ENCODE measurements around the gene NADSYN1. TPM values are rescaled to one million over a fixed set of nuclear protein-coding genes. Genes with fewer than 3 reads are reported as not detected.

Gene NADSYN1
- total RNA-seq, 1 donor: 130 TPM

DNA sequence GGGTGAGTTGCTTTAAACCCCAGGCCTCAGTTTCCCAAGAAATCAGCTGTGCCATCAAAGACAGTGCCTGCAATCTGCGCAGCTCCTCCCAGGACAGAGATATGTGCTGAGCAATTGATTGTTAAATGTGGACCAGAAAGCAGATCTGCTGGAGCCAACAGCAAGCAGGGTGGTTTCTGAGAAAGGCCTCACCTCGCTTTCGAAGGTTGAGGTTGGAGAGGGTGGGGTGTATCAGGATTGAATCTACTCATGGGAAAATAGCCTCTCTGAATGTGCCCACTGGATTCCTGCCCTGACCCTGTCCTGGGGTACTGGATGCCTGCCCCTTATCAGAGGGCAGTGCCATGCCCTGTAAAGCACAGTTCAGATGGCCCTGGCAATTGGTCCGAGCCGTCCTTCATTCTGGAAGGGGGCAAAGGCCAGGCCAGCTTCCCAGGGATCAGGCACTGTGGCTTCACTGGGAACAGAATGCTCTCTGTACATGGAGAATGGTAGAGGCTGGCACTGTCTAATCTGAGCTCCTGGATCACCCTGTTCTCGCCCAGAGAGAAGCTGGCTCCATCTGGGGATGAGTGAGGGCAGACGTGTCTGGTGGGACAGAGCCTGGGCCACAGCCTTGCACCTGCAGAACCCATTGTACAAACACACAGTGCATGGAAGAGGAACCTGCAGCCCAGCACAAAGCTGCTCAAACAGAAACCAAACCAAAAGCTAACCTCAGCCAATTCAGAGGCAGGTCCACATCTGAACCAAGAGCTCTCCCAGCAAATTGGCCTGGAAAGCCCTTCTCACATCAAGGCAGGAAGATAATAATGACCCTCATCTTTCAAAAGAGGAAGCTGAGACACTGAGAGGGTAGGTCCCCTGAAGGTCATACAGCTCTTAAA, 20.0 kb upstream of the NADSYN1 start:
- DNase-seq (ENCODE audit: low read depth in 2 of 3, low spot score in 2 of 3): no peak

DNA sequence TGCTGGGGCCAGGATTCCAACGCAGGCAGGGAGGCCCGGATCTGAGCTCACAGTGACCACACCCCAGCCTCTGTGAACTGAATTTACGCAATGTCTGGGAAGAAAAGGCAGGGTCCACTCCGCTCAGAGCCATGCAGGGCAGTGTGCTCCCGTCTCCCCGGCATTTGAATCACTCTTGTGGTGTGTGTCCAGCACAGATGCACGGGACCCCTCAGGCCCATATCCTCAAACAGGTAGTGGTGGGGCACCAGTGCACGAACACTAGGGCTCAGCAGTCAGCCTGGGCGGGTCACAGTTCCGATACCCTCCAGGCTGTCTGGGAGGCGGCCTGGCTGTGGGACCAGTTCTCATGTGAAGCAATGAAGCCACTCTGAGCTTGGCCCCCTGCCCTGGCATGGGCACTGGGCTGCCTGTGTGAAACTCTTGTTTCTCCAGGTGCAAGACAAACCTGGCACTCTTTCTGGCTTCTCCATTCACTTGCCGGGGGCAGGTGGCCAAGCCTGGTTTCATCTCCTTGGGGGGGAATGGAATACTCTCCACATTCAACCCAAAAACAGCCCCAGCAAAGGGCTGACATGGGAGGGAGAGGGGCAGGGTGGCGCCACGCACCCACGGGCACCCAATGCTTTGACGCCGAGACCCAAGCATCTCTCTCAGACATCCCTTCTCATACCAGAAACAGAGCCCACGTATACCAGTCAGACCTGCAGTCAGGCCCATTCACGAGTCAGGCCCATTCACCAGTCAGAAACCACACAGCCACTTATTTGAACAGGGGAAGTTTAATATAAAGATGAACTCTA, 19.2 kb upstream of the NADSYN1 start:
- no peak for DNase-seq (ENCODE audit: low read depth in 2 of 3, low spot score in 2 of 3)

DNA sequence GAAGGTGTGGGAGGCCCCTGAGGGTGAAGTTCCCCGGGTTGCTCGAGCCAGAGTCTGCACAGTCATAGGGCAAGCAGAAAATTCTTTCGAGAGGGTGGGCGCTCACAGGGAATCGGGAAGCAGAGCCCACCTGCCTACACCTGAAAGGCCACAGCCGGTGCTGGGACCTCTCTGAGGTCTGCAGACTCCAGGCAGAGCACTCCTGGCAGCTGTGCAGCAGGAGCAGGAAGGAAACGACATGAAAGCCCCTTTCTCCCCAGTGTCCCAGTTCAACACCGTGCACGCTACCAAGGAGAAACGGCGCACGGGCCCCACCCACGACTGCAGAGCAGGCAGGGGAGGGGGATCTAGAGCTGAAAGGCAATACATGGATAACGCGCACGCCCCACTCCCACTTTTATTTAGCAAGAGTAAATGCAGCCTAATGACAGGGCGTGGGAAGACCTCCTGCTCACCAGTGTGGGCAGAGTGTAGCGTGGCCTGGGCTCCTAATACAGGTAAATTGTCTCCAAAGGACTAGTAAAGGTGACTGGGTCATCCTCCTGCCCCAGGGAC, 18.4 kb upstream of the NADSYN1 start:
- DNase-seq (ENCODE audit: low read depth in 2 of 3, low spot score in 2 of 3): no peak

DNA sequence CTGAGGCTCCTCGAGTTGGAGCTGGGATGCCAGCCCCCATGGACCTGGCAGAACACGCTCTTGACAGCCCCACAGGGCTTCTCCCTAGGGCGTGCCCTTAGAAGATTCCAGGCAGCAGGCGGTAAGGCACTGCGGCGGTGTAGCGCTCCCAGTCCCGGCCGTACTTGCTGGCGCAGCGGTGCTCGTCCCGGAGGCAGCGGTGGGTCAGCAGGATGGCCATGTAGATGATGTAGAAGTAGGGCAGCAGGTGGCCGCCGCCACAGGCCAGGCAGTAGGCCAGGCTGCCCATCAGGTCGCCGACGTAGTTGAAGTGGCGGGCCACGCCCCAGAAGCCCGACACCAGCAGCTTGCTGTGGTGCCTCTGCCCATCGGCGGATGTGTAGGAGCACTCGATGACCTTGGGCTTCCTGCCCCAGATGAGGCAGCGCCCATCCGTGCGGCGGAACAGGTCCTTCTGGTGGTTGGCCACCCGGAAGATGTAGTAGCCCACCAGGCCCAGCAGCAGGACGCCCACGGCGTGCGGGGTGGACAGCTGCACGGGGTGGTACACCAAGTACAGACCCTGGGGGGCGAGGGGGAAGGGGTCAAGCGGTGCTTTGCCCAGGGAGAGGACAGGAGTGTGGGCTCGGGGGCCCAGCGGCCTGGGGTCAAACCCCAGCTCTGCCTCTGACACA, 17.6 kb upstream of the NADSYN1 start:
- DNase-seq (ENCODE audit: low read depth in 2 of 3, low spot score in 2 of 3): no peak

GRCh38 chr11:71436861-71437260, 16.1 kb upstream of the NADSYN1 start:
- no peak for DNase-seq (ENCODE audit: low read depth in 2 of 3, low spot score in 2 of 3)

DNA sequence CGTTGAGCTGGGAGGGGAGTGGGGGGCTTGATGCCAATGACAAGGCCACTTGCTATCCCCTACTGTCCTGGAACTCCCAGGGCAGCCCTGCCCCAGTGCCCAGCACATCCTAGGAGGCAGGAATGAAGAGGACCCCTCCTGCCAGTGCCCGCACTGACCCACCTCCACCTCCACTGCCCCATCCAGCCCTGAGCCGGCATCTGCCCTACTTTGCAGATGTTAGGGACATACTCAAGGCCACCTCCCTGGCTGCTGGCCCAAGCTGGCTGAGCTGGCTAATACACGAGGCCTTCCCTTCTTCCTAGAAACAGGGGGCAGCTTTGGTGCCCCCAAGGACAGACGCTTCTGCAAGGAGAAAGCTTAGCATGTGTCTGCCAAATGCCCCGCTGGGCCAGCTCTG, 15.6 kb upstream of the NADSYN1 start:
- DNase-seq (ENCODE audit: low read depth in 2 of 3, low spot score in 2 of 3): no peak

GRCh38 chr11:71437879-71438278, 15.1 kb upstream of the NADSYN1 start:
- DNase-seq (ENCODE audit: low read depth in 2 of 3, low spot score in 2 of 3): no peak

- DNase-seq (ENCODE audit: low read depth in 2 of 3, low spot score in 2 of 3): no peak
Observed at GRCh38 chr11:71438650-71439049, 14.4 kb upstream of the NADSYN1 start.

DNA sequence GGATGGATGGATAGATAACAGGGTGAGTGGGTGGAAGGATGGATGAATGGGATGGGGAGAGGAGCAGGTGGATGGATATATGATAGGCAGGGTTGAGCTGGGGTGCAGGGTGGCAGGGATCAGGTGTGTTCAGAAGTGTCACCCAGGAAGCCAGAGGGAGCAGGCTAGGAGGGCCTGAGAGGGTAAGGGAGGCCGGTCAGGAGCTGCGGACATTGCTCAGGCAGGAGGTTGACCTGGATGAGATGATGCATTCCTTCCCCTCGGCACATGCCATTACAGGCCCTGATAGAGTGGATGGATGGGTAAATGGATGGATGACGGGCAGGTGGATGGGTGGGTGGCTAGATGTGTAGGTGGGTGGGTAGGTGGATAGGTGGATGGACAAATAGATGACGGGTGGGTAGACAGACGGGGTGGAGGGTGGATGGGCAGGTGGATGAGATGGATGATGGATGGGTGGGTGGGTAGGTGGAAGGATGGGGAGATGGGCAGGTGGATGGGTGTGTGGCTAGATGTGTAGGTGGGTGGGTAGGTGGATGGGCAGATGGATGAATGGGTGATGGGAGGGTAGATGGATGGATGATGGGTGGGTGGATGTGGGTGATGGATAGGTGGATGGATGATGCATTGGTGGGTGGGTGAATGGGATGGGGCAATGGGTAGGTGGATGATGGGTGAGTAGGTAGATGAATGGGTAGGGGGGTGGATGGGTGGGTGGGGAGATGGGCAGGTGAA, 12.8 kb upstream of the NADSYN1 start:
- no peak for DNase-seq (ENCODE audit: low read depth in 2 of 3, low spot score in 2 of 3)

DNA sequence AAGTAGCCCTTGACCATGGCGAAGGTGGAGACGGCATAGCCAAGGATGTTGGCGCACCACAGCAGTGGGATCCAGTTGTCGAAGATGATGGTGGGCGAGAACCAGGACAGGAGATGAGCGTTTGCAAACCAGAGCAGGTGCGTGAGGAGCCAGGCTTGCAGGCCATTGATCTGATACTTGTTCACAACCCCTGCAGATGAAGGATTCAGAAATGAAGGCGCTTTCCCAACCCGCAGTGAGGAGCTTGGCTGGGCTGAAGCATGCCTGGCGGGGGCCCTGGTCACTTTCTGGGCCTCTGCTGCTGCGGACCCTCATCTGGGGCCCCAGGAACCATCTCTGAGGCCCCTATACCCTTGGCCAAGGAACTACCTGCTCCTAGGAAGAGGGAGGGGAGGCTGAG, 11.8 kb upstream of the NADSYN1 start:
- DNase-seq (ENCODE audit: low read depth in 2 of 3, low spot score in 2 of 3): no peak

DNA sequence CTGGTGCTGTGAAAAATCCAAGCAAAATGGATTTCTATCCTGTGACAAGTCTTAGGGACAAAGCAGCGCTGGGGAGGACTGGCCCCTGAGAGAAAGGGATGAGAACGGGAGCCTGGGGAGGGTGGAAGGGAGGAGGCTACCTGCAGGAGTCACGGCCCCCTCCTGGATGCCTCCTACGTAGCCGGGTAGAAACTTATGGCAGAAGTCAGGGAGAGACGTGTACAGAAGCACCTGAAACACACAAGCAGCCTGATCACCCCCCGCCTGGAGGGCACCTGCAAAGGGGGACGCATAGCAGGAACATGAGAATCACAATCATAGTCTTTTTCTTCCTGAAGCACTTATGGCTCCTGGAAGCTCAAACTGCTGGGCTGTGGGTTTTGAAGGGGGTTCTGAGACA, 10.9 kb upstream of the NADSYN1 start:
- DNase-seq (ENCODE audit: low read depth in 2 of 3, low spot score in 2 of 3): no peak

DNA sequence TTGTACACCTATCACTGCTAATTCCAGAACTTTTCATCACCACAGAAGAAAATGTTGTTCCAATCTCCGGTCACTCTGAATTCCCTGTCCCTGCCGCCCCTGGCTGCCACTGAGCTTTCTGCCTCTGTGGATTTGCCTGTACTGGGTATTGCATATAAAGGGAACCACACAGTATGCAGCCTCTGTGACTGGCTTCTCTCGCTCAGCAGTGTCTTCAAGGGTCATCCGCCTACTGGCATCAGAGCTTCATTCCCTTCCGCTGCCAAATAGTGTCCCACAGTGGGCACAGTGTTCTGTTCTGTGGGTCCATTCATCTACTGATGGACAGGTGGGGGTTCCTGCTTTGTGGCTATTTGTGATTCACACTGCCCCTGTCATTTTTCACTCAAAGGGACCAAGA, 10.1 kb upstream of the NADSYN1 start:
- no peak for DNase-seq (ENCODE audit: low read depth in 2 of 3, low spot score in 2 of 3)

DNA sequence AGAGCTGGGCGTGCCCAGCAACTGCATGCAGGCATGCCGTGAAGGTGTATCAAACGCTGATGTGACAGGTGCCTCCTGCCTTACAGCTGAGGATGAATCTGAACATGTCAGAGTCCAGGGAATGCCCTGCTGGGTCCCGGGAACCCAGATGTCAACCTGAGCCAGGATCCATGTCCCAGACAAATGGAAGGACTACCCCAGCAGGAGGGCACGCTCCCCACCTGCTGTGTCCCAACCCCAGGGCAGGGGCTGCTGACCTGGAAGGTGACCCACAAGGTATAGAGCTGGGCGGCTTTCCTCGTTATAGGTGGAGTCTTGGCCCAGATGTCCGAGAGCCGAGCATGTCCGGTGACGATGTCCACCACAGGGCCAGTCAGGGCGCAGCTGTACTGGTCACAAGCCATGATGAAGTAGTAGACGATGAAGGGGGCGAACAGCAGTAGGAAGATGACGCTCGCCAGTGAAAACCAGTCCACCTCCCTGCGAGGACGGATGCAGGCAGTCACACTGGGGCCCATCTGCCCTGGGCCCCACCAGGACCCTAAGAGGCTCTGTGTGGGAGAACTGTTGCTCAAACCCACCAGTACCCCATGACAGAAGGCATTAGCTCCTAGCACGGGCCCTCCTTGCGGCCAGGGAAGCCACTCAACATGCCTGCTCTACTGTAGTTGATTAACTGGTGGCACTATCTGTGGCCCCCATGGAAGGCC, 9.1 kb upstream of the NADSYN1 start:
- DNase-seq (ENCODE audit: low read depth in 2 of 3, low spot score in 2 of 3): no peak

- DNase-seq (ENCODE audit: low read depth in 2 of 3, low spot score in 2 of 3): no peak
Observed at GRCh38 chr11:71444811-71445210, 8.2 kb upstream of the NADSYN1 start.

GRCh38 chr11:71446150-71446549, 6.9 kb upstream of the NADSYN1 start:
- DNase-seq (ENCODE audit: low read depth in 2 of 3, low spot score in 2 of 3): no peak

GRCh38 chr11:71446942-71447688, 5.9 kb upstream of the NADSYN1 start:
- peak in 1 of 3 donors; percentile 16 for DNase-seq (ENCODE audit: low read depth in 2 of 3, low spot score in 2 of 3)

DNA sequence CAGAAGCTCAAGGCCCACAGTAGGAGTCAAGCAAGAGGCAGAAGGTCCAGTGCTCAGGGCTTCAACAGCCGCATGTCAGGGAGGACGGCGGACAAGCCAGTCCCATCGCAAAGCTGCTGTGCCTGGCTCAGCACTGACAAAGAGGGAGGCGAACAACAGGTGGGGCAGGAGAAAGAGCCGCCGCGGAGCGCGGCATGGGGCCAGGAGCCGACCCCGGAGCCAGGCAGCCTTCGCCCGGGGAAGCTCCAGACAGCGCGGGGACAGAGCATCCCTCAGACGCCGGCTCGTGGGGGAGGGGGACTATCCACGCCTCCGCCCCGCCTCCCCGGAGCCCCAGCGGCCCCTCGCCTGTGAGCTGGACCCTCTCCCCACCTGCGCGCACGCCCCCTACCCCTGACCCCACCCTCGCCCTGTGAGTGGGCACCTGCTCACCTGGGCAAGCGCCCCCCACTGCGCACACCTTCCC, 5.2 kb upstream of the NADSYN1 start:
- peak in 1 of 3 donors; percentile 21 for DNase-seq (ENCODE audit: low read depth in 2 of 3, low spot score in 2 of 3)

DNA sequence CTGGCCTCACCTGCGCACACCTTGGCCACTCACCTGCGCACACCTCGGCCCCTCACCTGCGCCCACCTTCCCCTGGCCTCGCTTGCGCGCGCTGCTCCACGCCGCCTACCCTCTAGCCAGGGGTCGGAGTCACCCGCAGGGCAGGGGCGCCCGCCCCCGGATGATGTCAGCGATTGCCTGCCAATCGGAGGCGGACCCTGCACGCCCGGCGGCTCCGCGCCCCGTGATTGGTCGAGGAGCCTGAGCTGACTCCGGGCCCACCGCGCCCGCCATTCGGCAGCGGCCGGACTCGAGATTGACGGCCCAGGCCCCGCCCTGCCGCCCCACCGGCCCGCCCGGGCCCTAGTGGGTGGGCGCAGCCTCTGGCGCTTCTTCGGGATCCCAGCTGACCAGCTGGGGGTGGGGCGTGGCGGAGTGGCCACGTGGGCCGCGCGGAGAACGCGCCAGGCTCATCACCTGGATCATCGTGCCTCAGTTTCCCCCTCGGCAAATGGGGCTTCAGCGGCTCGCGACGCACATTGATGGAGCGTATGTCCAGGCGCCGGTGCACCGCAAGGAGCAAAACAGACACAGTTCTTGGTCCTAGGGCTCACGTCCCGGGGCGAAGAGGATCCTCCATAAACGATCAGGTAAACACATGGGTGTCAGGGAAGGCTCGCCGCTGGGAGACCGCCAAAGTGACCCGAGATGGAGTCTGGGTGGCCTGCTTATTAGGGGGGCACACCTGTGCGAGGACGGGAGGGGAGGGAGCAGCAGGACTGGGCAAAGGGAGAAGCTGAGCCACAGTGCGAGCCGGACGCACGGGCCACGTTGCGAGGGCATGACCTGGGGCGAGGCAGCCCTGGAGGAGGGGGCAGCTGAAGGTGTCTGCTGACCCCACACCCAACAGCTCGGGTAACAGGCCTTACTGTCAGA, 4.5 kb upstream of the NADSYN1 start, which contains the start of gene DHCR7:
DHCR7 (minus strand) TSS at position 137 of the 915 bp plus-strand sequence. CDS start 3,441 bp downstream, outside the sequence.
- peak; percentile 68 to 95 (median 94) for DNase-seq (ENCODE audit: low read depth in 2 of 3, low spot score in 2 of 3)

Data from hematopoietic multipotent progenitor cell (in vitro differentiated cells).